Hematopoietic multipotent progenitor cell (in vitro differentiated cells): ENCODE data around the gene TTC38. TPM values are rescaled to one million over a fixed set of nuclear protein-coding genes. Genes with fewer than 3 reads are reported as not detected.

ENCODE experiments used
- DNase-seq, 3 donors: peaks; one replicate each; pipeline ENCODE4 v3.0.0-alpha.2; 2011 to 2015; ENCODE audit warnings: low read depth in 2 of 3, low spot score in 2 of 3
- total RNA-seq: library from RNA; depleted of rRNA; stranded (reverse); fragments of >200 nt; gene quantifications from one replicate; pipeline ENCODE4 v1.2.3, GENCODE V29; 2012

Gene TTC38
- total RNA-seq, 1 donor: 39.3 TPM

DNA sequence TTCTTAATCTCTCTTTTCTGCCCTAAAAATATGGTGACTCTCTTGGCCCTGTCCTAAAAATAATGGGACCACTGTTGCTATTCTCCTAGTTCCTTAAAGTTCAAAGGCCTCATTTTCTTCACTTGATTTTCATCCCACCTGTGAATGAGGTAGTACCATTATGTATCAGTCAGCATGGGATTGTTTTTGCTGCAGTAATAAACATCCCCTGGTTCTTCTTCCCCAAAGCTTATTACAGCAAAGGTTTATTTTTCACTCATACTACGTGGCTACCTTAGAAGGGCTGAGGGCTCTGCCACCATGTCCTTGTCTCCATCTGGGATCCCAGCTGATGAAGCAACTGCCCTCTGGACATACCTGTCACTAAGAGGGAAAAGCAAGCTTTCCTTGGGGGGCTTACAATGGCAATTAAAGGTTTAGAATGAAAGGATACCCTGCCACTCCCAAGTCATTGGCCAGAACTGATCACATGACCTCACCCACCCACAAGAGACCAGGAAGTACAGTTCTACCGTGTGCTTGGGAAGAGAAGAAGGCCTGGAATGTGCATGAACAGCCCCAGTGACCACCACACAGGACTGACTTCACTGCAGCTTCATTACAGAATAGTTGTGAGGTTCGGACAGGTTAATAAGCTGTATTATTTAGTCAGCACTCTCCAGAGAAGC lies 7.8 kb downstream of the TTC38 start:
- DNase-seq: no peak

DNA sequence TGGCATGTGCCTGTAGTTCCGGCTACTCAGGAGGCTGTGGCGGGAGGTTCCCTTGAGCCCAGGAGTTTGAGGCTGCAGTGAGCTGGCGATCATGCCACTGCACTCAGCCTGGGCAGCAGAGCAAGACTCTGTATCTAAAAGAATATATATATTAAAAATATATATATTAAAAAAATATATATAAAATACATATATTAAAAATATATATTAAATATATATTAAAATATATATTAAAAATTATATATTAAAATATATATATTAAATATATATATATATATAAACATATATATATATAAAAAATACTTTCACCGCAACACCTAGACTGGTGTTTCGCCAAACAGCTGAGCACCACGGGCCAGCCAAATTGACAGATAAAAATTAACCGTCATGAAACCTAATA lies 8.8 kb downstream of the TTC38 start:
- DNase-seq: no peak

DNA sequence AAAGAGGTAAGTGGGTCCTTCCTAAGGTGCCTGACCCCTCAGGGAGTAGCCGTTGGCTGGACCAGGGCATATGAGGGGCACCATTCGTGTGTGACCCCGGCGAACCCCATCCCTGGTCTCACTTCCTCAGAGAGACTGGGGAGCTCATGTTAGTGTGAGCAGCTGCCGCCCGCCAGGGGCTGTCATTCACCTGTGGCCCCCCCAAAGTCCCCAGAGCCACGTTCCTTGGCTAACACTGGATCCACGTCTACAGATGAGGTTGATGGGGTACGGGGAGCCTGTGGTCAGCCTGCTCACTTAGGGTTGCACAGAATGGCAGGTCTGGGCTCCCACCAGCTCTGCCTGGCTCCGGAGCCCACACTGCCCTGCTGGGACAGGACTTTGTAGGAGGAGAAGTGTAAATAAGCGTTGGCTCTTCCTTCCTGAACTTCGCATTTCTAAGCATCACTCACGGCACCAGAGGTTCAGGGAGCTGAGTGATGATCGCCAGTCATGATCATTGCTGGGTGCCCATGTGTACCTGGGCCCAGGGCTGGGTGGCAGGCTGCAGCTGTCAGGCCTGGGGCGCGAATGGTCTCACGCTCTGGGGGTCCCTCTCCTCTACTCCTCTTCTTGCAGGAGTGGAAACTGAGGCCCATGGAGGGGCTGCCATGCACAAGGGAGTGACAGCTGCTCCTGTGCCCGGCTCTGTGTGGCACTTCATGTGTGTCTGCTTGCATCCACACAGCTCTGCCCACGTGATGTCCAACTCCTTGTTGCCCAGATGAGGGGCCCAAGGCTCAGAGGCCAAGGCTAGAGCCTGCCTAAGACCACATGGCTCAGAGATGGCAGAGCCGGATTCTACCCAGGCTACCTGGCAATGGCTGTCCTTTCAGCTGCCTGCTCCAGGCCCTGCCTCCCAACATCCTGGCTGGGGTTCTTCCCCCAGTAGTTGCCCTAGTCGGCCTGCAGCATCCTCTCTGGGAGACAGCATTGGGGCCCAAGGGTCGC lies 11.1 kb downstream of the TTC38 start:
- DNase-seq: no peak

DNA sequence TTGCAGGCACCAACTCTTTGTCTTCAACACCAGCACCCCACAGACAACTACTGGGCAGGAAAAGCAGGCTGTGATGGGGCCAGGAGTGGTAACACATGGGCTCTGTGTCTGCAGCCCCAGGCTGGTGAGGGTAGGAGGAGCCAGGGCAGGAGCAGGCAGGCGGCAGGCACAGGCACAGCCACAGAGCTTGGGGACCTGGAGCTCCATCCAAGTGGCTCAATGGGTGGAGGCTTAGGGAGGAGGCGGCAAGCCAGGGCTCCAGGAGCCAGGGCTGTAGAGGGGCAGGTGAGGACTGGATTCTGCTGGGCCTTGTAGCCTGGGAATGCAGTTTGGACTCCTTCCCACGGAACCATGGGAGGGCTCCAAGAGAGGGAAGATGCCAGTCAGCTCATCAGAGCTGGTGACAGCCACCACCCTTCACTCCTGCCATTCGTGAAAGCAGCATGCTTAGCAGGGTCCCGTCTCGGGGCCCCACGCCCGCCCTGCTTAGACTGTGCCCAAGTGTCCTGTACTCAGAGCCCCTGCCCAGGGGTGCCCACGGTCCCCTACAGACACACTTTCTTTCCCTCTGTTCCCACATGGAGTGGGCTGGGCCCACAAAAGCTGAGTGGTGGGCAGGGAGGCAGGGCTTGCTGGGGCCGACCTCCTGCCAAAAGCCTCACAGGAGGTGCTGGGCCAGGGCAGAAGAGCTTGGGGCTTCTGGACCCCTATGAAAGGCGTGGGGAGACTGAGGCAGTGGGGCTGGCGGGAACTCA lies 12.4 kb downstream of the TTC38 start:
- no peak for DNase-seq

DNA sequence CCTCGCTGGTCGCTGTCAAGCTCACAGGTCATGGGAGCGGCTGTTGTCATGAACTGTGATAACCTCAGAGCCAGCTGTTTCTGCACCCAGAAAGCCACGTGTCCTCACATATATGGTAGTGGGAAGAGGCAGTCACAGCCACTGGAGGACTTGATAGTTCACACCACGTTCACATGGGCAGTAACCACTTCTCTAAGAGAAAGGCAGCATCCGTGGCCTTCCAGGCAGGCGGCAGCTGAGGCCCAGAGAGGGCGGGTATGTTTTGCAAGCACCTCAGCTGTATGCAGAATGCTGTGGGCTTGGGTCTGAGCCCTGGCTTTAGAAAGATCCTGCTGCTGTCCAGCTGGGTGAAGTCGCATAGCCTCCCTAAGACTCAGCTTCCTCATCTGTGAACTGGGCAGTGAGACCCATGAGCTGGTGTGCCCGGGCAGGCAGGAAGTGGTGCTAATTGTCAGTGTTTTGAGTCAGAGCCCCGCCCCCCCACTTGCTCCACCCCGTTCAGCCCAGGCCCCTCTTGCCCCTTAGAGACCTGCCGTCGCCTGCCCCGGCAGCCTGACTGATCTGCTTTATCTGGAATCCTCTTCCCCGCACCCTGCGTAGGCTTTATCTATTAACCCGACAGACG lies 13.3 kb downstream of the TTC38 start:
- DNase-seq: no peak

DNA sequence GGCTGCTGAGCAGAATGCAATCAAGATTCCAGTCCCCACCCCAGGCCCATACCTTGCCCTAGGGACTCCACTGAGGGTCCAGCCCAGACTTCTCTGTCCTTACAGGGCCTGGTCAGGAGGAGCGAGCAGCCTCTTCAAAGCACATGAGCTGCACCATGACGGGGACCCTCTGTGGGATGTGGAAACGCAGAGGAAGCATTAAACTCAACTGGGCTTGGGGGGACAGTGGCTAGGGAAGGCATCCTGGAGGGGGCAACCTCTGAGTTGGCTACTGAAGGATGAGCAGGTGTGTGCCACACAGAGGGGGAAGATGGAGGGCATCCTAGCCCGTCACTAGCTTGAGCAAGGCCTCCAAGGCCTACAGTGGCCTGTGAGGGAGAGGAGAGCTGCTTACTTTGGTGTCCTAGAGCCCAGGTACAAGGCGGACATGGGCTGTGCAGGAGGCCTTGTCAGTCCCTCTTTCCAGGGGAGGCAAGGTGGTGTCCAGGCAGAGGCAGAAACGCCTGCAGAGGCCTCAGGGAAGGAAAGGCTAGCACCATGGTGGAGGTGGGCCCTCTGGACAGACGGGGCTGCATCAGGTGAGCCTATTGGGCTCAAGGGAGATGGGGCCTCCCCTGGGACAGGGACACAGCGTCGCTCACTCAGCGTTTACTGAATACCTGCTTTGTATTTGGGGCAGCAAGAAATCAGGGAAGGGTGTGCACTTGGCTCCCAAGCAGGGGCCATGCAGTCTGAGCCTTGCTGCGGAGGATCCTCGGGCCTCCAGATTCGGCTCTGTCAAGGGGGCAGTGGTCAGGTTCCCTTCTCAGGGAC lies 14.3 kb downstream of the TTC38 start:
- DNase-seq: no peak

DNA sequence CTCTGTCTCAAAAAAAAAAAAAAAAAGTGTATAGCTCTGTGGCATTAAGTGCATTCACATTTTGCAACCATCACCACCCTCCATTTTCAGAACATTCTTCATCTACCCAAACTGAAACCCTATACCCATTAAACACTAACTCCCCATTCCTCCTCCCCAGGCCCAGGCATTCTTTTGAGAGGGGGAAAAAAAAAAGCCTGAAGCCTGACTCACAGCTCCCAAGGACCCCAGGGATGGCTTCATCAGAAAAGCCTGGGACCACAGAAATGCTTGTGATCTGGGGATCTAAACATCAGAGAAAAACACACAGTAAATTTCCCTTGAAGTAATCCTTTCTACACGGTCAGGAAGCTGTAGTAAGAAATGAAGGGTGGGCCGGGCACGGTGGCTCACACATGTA lies 18.2 kb downstream of the TTC38 start:
- DNase-seq: no peak

DNA sequence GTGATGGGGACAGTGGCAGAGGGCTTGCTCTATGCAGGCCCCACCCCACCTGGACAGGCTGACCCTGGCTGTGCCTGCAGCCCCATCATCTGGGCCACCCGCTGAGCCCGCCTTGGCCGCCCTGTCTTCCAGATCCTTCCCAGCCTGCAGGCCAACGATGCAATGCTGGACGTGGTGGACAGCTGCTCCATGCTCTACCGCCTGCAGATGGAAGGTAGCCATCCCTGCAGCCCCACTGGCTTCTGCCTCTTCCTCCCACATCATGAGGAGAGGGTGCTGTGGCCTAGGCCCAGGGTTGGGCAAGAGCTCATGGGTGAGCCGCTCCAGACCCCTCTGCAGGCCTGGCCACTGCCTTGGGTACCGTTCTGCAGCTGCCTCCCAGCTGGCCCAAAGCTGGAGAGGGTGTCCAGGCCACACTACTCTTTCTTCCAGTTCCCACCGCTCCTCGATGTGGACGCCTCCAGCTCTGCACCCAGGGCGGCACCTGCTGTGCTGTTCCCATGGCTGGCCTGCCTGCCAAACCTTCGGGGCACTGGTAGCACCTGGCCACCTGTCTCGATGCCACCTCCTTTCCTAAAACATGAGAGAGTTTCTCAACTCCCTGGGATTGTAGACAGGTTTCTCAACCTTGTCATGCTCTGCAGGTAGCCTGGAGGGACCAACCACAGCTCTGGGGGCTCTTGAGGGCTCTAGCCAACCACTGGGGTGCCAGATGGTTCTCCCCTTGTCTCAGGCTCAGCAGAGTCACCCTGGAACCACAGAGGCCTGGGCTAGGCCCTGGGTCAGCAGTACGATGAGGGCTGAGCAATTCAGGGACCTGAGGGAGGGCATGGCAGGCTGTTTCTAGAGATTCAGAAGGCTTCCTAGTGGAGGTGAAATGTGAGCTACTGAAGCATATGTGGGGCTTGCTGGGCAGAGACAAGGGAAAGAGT lies 19.4 kb downstream of the TTC38 start:
- DNase-seq: no peak

DNA sequence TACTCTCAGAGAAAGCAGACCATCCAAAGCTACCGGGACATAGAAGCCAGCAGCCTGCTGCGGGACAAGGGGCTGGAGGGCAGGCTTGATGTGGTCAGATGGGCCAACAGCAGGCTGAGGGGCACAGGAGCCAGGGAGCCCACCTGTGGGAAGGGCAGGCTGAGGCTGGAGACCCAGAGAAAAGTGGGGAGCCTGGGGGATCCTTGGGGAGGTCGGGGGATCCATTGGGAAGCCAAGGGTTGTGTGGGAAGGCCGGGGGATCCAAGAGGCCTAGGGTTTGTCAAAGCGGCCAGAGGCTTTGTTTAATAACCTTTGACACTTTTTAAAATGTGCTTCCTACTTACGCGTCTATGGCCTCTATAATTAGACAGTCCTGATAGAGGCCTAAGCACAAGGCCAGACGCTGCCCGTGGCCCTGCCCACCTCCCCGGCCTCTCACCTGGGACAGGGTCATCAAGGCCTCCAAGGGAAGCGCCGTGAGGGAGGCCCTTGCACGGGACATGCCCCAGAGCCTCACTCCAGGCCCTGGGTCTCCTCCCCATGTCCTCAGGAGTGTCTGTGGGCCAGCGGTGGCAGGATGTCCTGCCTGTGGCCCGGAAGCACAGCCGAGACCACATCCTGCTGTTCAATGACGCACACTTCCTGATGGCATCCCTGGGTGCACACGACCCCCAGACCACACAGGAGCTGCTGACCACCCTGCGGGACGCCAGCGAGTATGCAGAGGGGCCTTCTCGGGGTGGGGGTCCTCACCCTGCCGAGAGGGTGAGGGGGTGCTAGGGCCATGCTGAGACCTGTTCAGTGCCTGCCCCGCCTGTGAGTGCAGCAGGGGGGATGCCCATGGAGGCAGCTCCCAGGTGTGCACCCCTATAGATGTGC lies 20.3 kb downstream of the TTC38 start:
- peak in 2 of 3 donors; percentile 80 to 90 for DNase-seq

DNA sequence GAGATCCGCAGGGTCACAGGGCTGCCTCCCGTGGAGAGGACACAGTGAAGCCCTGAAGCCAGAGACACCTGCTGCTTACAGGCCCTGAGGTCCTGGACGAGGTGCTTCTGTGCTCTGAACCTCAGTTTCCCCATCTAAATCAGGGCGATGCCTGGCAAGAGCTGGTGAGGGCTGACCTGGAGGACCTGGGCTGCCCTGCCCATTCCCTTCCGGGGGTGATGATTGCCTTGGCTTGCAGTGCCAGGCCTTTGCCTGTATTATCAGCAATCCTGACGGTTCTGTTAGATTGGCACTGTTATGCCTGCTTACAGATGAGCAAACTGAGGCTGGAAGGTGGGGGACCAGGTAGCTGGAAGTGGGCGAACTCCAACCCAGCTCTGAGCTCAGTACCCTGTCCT lies 21.0 kb downstream of the TTC38 start:
- DNase-seq: no peak

DNA sequence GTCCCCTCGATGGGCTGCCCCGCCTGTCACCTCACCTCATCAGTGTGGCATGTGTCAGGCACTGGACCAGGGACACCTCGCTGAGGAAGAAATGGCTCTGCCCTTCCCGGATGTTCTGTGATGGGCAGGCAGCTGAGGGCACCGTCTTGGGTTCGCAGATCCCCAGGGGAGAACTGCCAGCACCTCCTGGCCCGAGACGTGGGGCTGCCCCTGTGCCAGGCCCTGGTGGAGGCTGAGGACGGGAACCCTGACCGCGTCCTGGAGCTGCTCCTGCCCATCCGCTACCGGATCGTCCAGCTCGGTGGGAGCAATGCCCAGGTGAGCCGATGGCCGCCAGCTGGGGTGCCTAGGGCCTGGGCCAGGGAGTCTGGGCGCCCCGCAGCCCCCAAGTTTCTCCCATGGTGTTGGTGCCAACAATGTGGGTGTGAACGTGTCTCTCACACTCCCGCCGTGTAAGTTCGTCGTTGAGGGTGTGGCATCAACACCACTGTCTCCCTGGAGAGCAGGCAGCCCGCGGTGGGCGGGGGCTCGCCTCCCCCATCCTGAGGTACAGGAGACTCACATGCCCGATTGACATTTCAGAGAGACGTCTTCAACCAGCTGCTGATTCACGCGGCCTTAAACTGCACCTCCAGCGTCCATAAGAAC lies 21.6 kb downstream of the TTC38 start:
- DNase-seq: no peak

DNA sequence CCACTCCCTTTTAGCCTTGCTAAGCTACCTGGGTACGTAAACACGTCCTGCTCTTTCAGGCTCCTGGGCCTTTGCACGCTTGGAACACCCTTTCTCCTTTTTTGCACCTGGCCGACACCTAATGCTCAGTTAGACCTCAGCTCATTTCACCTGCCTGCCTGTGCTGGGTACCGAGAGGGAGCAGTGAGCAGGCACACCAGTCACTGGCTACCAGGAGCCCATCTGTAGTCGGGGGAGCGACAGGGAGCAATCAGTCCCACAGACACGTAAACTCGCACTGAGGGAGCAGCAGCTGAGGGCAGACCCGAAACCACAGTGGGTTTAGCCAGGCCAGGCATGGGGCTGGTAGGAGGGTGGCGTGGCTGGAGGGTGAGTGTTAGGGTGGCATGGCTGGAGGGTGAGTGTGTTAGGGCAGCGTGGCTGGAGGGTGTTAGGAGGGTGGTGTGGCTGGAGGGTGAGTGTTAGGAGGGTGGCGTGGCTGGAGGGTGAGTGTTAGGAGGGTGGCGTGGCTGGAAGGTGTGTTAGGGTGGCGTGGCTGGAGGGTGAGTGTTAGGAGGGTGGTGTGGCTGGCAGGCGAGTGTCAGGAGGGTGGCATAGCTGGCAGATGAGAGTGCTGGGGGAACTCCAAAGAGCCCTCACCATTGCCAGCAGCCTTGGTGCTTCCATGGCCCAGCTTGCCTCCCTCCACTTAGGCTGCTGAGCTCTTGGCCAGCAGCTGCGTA lies 22.5 kb downstream of the TTC38 start:
- no peak for DNase-seq

DNA sequence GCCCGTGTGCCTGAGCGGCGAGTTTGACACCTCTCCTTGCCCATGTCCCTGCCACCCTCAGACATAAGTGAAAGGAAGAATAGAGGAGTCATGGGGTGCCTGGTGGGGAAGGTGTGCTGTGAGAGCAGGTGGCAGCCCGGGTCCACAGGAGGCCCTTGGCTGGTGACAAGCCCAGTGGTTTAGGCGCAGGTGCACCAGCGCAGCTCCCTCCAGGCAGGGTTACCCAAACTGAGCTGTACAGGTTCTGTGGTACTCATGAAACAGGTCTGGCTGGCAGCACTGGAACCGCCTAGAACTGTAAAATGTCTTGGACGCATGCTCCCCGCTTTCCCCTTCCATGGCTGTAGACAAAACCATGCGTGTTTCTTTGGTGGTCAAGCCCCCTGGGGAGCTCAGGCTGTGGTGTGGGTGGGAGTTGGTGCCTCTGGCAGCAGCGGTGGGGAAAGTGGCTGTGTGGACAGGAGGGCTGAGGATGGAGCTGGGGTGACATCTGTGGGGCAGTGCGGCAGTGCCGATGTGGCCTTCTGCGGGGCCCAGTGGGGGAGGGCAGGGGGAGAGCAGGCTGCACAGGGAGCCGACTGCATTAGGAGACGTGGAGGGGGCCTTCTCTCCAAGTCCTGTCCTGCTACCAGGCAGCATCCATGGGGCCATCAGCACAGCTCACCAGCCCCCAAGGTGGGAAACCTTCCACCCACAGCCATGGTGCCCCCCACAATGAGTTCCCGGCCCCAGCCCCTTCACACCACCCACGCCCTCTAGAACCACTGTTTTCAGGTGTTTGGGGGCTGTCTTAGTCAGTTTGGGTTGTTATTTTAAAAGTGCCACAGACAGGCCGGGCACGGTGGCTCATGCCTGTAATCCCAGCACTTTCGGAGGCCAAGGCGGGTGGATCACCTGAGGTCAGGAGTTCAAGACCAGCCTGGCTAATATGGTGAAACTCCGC lies 23.3 kb downstream of the TTC38 start:
- no peak for DNase-seq

DNA sequence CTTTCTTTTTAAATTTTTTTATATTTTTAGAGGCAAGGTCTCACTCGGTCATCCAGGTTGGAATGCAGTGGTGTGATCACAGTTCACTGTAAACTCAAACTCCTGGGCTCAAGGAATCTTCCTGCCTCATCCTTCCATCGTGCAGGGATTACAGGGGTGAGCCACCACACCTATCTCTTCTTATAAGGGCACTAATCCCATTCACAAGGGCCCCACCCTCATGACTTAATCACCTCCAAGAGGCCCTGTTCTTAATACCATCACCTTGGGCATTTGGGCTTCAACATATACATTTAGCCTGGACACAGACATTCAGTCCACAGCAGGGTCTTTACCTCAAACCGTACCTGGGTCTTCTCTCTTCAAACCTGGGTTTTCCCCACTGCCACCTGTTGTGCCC lies 24.4 kb downstream of the TTC38 start:
- DNase-seq: no peak

DNA sequence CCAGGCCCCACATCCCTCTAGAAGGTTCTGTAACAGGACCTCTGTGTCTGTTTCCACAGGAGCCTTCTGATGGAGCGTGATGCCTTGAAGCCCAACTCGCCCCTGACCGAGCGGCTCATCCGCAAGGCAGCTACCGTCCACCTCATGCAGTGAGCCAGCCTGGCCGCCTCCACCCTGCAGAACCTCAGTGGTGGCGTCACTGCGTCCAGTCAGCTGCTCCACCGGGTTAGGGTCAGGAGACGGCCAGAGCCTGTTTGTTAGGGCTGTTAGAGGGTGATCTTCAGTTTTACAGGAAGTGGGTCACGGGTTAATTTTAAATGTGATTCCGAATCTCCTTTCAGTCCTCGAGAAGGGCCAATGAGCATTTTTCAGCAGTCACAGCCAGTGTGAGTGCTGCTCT lies 24.9 kb downstream of the TTC38 start:
- no peak for DNase-seq
